Gastrocnemius medialis (tissue), 4 donors: ENCODE measurements around the gene AGAP3. TPM values are rescaled to one million over a fixed set of nuclear protein-coding genes. Genes with fewer than 3 reads are reported as not detected.

Experiments used
- ATAC-seq, 2 donors: fragments of 150-250 bp; one replicate each; pipeline ENCODE4 v1.9.1; 2016
- DNase-seq, 2 donors: peaks; one replicate each; pipeline ENCODE4 v3.0.0-alpha.2; 2019
- H3K27ac ChIP-seq, 4 donors: fragments of 200-600 bp; sonication (generic); 1 replicate in 1 of 4; 2 replicates in 3 of 4; pipeline ENCODE4 v1.5.1; 2016 to 2018; ENCODE audit warnings: mild to moderate bottlenecking in 2 of 4, moderate library complexity in 1 of 4
- H3K27me3 ChIP-seq, 3 donors: fragments of 200-600 bp; sonication (generic) in 2 of 3; 1 replicate in 1 of 3; 2 replicates in 2 of 3; pipeline versions ENCODE4 v1.5.1 to v1.6.0; 2016 to 2019; ENCODE audit warnings: mild to moderate bottlenecking in 1 of 3, moderate library complexity in 1 of 3
- H3K36me3 ChIP-seq, 2 donors: fragments of 200-600 bp; sonication (generic) in 1 of 2; one replicate each; pipeline ENCODE4 v1.5.1; 2017 to 2018
- H3K4me1 ChIP-seq, 2 donors: fragments of 200-600 bp; sonication (generic) in 1 of 2; one replicate each; pipeline ENCODE4 v1.5.1; 2016 to 2017; ENCODE audit warnings: mild to moderate bottlenecking in 2 of 2
- H3K4me3 ChIP-seq, 4 donors: fragments of 200-600 bp; sonication (generic) in 3 of 4; 1 replicate in 1 of 4; 2 replicates in 3 of 4; pipeline ENCODE4 v1.5.1; 2016 to 2019; ENCODE audit warnings: mild to moderate bottlenecking in 2 of 4
- H3K9me3 ChIP-seq, 3 donors: fragments of 200-600 bp; sonication (generic) in 2 of 3; 1 replicate in 1 of 3; 2 replicates in 2 of 3; pipeline ENCODE4 v1.5.1; 2016 to 2019
- POLR2A ChIP-seq, 2 donors: fragments of 450-650 bp; IDR thresholded peaks; one replicate each; pipeline ENCODE4 v1.6.1; 2017; ENCODE audit warnings: antibody characterized with exemption in 2 of 2, mild to moderate bottlenecking in 2 of 2, moderate library complexity in 2 of 2
- in situ Hi-C, 4 donors: fragments of 200-750 bp; cut with MboI; loops; one replicate each; pipeline versions ENCODE4 v1.15.0 to v1.8.0; 2017; ENCODE audit warnings: low sequenced_read_pairs in 4 of 4
- intact Hi-C: fragments of 100-400 bp; cut with DNase I; formaldehyde crosslinking; loops from one replicate; pipeline ENCODE4 v1.15.1; 2023; ENCODE audit warnings: low total_unique reads
- total RNA-seq, 4 donors: library from RNA; depleted of rRNA; stranded (reverse); fragments of >200 nt; gene quantifications; one replicate each; pipeline versions ENCODE4 v1.1.0 to v1.2.3, GENCODE V29; 2016
- TF ChIP-seq, protein P1 (sequence below), 5 experiments: fragments of 450-650 bp in 3 of 5; fragments of 200-600 bp in 2 of 5; sonication (generic) in 2 of 5; IDR thresholded peaks in 4 of 5; conservative IDR thresholded peaks in 1 of 5; 1 replicate in 4 of 5; 2 replicates in 1 of 5; pipeline ENCODE4 v1.5.1; 2016 to 2019; ENCODE audit warnings: antibody characterized with exemption in 5 of 5, mild to moderate bottlenecking in 3 of 5, moderate library complexity in 3 of 5

The AGAP3 gene
- total RNA-seq, 4 donors from 2014 or later, result 31.1 to 65.3 (median 36.3) TPM

DNA sequence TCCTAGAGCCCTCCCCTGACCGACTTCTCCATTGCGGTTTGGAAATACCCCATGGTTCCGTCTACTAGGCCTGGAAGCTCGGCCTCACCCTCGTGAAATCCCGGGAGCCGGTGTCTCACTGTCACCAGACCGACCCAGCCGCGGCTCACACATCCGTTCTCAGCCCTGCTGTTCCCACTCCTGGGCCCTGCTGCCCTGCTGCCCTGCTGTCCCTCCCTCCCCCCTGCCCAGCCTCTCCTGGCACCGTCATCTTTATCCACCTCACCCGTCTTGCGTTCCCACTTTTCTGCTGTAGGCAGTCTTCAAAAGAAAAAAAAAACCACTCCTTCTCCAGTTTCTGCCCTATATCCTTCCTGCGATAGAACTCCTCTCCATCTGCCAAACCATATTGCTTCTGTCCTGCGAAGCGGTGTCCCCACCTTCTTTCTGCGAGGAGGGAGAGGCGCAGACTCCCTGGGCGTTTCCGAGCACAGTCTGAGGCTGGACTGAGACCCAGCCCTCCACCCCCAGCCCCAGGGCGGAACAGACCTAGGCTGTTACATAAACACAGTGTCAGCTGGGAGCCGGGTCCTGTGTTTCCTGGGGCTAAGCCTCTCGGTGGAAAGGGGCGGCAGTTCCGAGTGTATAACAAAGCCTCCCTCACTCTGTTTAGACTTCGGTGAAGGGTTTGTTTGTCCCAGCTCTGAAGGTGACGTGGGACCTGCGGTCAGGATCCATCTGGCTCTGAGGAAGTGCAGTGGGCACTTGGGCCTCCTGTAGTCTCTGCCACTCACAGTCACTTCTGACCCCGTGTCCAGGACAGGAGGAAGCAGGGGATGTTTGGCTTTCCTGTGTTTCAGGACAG lies 2.8 kb downstream of the AGAP3 start:
- Histone ChIP-seq H3K36me3 (peaks cover 0 to 4% of the 10 kb centered on the region in 2 donors), H3K27ac (peak overlapping the region; percentile 85 to 96 (median 86)), H3K27me3 (no peaks in the 10 kb centered on the region), H3K4me1 (peaks cover 29 to 39% of the 10 kb centered on the region in 2 donors), H3K4me3 (peak overlapping the region; percentile 23 to 95 (median 84)), H3K9me3 (no peaks in the 10 kb centered on the region)
- peak in 1 of 2 donors; percentile 34 for TF ChIP-seq POLR2A (IDR thresholded peaks at IDR 0.05)
- TF ChIP-seq, protein P1, sequence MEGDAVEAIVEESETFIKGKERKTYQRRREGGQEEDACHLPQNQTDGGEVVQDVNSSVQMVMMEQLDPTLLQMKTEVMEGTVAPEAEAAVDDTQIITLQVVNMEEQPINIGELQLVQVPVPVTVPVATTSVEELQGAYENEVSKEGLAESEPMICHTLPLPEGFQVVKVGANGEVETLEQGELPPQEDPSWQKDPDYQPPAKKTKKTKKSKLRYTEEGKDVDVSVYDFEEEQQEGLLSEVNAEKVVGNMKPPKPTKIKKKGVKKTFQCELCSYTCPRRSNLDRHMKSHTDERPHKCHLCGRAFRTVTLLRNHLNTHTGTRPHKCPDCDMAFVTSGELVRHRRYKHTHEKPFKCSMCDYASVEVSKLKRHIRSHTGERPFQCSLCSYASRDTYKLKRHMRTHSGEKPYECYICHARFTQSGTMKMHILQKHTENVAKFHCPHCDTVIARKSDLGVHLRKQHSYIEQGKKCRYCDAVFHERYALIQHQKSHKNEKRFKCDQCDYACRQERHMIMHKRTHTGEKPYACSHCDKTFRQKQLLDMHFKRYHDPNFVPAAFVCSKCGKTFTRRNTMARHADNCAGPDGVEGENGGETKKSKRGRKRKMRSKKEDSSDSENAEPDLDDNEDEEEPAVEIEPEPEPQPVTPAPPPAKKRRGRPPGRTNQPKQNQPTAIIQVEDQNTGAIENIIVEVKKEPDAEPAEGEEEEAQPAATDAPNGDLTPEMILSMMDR (IDR thresholded peaks at IDR 0.05 in 4 of 5, conservative IDR thresholded peaks at IDR 0.05 in 1 of 5), result no peak
- DNase-seq, result peak in 1 of 2 donors; percentile 65
- no peak for ATAC-seq
- in situ Hi-C loops (no loop called here), intact Hi-C loops (loop anchor here (5.0 to 10.0 kb wide), 3 partner anchors 138 to 1376 kb away; partner anchors contain the start of gene ABCF2)

DNA sequence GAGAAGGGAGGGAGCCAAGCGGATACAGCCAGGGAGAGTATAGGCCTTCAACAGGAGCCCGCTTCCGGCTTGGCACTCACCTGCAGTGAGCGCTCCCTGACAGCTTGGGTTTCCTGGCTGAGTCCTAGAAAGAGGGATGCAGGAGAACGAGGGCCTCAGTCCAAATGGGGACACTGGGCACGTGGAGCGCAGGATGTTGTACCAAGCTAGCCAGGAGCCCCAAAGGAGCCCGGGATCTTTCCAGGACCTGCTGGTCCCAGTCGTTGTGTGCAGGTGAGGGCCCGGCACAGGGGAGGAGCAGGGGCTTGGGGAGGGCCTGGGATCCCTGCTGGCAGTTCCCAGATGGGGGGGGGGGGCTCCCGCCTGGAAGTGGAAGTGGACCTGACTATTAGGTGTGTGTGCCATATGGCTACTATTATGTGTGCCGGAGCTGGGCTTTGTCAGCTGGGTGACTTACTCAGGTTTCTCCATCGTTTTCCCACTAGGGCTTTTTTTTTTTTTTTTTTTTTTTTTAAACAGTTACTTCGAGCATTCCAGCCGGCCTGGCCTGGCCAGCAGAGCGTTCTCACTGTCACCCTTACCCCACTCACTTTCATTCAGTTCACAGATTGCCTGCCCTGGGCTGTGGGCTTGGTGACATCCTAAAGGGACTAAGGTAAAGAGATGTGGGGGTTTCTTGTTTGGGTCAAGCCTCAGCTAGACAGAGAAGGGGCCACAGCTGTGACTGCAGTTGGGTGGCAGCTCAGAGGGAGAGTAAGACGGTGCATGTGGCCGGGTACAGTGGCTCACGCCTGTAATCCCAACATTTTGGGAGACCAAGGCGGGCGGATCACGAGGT lies 3.8 kb downstream of the AGAP3 start:
- ATAC-seq (no peak), DNase-seq (no peak)
- in situ Hi-C loops (no loop called here), intact Hi-C loops (loop anchor here (5.0 to 10.0 kb wide), 3 partner anchors 137 to 1375 kb away; partner anchors contain the start of gene ABCF2)
- Histone ChIP-seq H3K9me3 (no peaks in the 10 kb centered on the region), H3K36me3 (peaks cover 0 to 4% of the 10 kb centered on the region in 2 donors), H3K27me3 (no peaks in the 10 kb centered on the region), H3K27ac (peak overlapping the region; percentile 85 to 96 (median 86)), H3K4me3 (peak overlapping the region in 2 of 4 donors; percentile 23 to 75), H3K4me1 (peaks cover 29 to 39% of the 10 kb centered on the region in 2 donors)
- TF ChIP-seq, protein P1 (IDR thresholded peaks at IDR 0.05 in 4 of 5, conservative IDR thresholded peaks at IDR 0.05 in 1 of 5), result no peak
- TF ChIP-seq POLR2A (IDR thresholded peaks at IDR 0.05), result no peak

DNA sequence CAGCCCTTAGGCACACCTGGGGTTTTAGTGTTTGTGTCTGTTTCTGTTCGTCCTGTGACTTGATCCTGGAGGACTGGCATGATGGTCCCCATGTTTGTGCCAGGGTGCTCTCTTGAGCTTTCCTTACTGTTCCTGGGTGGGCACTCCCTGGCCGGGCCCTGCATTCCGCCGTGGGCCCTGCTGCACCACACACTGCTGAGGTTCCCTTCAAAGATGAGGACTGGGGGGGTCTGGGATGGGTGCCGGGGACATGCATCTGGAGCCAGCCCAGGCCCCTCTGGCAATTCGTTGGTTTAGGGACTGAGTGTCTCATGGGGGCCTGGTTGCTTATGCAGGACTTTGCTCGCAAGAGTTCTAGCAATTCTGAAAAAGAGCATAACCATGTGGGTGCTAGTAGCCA lies 4.7 kb downstream of the AGAP3 start:
- TF ChIP-seq, protein P1 (IDR thresholded peaks at IDR 0.05 in 4 of 5, conservative IDR thresholded peaks at IDR 0.05 in 1 of 5), result no peak
- TF ChIP-seq POLR2A (IDR thresholded peaks at IDR 0.05), result no peak
- peaks cover 29 to 31% of the 10 kb centered on the region in 2 donors for H3K4me1 ChIP-seq
- in situ Hi-C loops, result no loop called here
- intact Hi-C loops, result no loop called here
- no peaks in the 10 kb centered on the region for H3K9me3 ChIP-seq
- no peak overlapping the region for H3K27ac ChIP-seq
- H3K27me3 ChIP-seq, result no peaks in the 10 kb centered on the region
- peaks cover 0 to 4% of the 10 kb centered on the region in 2 donors for H3K36me3 ChIP-seq
- DNase-seq, result no peak
- ATAC-seq, result no peak
- H3K4me3 ChIP-seq, result no peak overlapping the region

DNA sequence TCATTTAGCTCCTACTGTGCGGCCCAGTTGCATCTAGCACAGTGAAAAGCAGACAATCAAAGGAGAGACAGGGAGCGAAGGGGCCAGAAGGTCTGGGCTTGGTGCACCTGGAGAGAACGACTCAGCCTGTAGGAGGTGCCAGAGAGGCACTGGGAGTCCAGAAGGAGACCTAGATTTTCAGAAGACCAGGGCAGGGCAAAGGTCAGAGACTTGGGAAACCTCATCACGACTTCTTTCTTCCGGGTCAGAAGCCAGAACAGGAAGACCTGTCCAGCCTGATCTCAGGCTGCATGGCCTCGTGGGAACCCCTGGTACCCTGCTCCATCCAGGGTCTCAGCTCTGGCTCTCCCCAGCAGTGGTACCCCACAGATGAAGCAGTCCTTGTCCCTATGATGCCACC lies 5.2 kb downstream of the AGAP3 start:
- in situ Hi-C loops (no loop called here), intact Hi-C loops (no loop called here)
- H3K4me1 ChIP-seq, result peaks cover 29 to 31% of the 10 kb centered on the region in 2 donors
- H3K27me3 ChIP-seq, result no peaks in the 10 kb centered on the region
- H3K36me3 ChIP-seq, result peaks cover 0 to 4% of the 10 kb centered on the region in 2 donors
- no peak for ATAC-seq
- H3K9me3 ChIP-seq, result no peaks in the 10 kb centered on the region
- TF ChIP-seq, protein P1 (IDR thresholded peaks at IDR 0.05 in 4 of 5, conservative IDR thresholded peaks at IDR 0.05 in 1 of 5), result peak in 2 of 5 experiments; percentile 26 to 36
- TF ChIP-seq POLR2A (IDR thresholded peaks at IDR 0.05), result no peak
- no peak for DNase-seq
- H3K4me3 ChIP-seq, result no peak overlapping the region
- H3K27ac ChIP-seq, result no peak overlapping the region
